Keratinocyte (primary cell): ENCODE measurements around the gene COIL. TPM values are rescaled to one million over a fixed set of nuclear protein-coding genes. Genes with fewer than 3 reads are reported as not detected.

Source experiments
- DNase-seq: peaks from one replicate; pipeline ENCODE4 v3.0.0-alpha.2; 2011; ENCODE audit warnings: low read depth, missing footprints, low spot score
- FAIRE-seq: peaks from 2 replicates; lab custom pipeline; 2011; peaks lifted over from hg19 to GRCh38; lab: Jason Lieb, UNC
- H2AFZ ChIP-seq: 2 replicates; pipeline ENCODE4 v1.6.0; 2012; ENCODE audit warnings: low read length, control low read depth, inconsistent platforms; ENCODE audit not compliant: control insufficient read depth
- H3K27ac ChIP-seq: 2 replicates; pipeline ENCODE4 v1.5.1; 2011; ENCODE audit warnings: low read length; ENCODE audit not compliant: control insufficient read depth, insufficient read depth
- H3K27me3 ChIP-seq: 3 replicates; pipeline ENCODE4 v1.6.0; 2011; ENCODE audit warnings: low read length; ENCODE audit not compliant: control insufficient read depth, insufficient read depth; ENCODE audit errors: extremely low read depth
- H3K36me3 ChIP-seq, 2 experiments: 2 replicates in 1 of 2; 3 replicates in 1 of 2; pipeline ENCODE4 v1.5.1; 2011; ENCODE audit warnings: low read length in 2 of 2, mild to moderate bottlenecking in 1 of 2; ENCODE audit not compliant: control insufficient read depth in 2 of 2, insufficient read depth in 2 of 2; ENCODE audit errors: extremely low read depth in 1 of 2
- H3K4me1 ChIP-seq: 3 replicates; pipeline ENCODE4 v1.5.1; 2011; ENCODE audit warnings: low read length; ENCODE audit not compliant: control insufficient read depth, insufficient read depth; ENCODE audit errors: extremely low read depth
- H3K4me2 ChIP-seq: 3 replicates; pipeline ENCODE4 v1.6.0; 2011; ENCODE audit warnings: low read depth, low read length; ENCODE audit not compliant: control insufficient read depth, insufficient read depth; ENCODE audit errors: extremely low read depth
- H3K4me3 ChIP-seq, 3 experiments: fragments of 200-600 bp in 1 of 3; sonication (generic) in 1 of 3; 2 replicates in 2 of 3; 3 replicates in 1 of 3; pipeline ENCODE4 v1.5.1; 2011 to 2016; ENCODE audit warnings: low read length in 3 of 3, mild to moderate bottlenecking in 3 of 3, control low read depth in 2 of 3, inconsistent platforms in 1 of 3, low read depth in 1 of 3, mixed read lengths in 1 of 3, mixed run types in 1 of 3, moderate library complexity in 1 of 3; ENCODE audit not compliant: control insufficient read depth in 2 of 3, insufficient read depth in 2 of 3; ENCODE audit errors: extremely low read depth in 1 of 3
- H3K79me2 ChIP-seq: 2 replicates; pipeline ENCODE4 v1.6.0; 2012; ENCODE audit warnings: low read length; ENCODE audit not compliant: control insufficient read depth, insufficient read depth
- H3K9ac ChIP-seq: 3 replicates; pipeline ENCODE4 v1.6.0; 2011; ENCODE audit warnings: low read length; ENCODE audit not compliant: control insufficient read depth, insufficient read depth; ENCODE audit errors: extremely low read depth
- H3K9me1 ChIP-seq: 3 replicates; pipeline ENCODE4 v1.6.0; 2011; ENCODE audit warnings: low read length; ENCODE audit not compliant: control insufficient read depth, insufficient read depth; ENCODE audit errors: extremely low read depth
- H3K9me3 ChIP-seq: 2 replicates; pipeline ENCODE4 v1.5.1; 2012; ENCODE audit warnings: low read depth, low read length; ENCODE audit not compliant: control insufficient read depth
- H4K20me1 ChIP-seq: 3 replicates; pipeline ENCODE4 v1.6.0; 2011; ENCODE audit warnings: low read length; ENCODE audit not compliant: control insufficient read depth, insufficient read depth; ENCODE audit errors: extremely low read depth
- CTCF ChIP-seq, 3 experiments: IDR thresholded peaks in 1 of 3; conservative IDR thresholded peaks in 1 of 3; optimal IDR thresholded peaks in 1 of 3; 2 replicates in 2 of 3; 3 replicates in 1 of 3; pipeline versions ENCODE3 to v1.5.1; 2011; ENCODE audit warnings: low read length in 3 of 3, mild to moderate bottlenecking in 3 of 3, moderate library complexity in 2 of 3, control low read depth in 1 of 3, inconsistent platforms in 1 of 3; ENCODE audit not compliant: insufficient read depth in 2 of 3; ENCODE audit errors: extremely low read depth in 1 of 3
- EZH2 ChIP-seq: IDR thresholded peaks from one replicate; pipeline ENCODE4 v1.6.1; 2012; ENCODE audit warnings: inconsistent platforms, mild to moderate bottlenecking, low read length, moderate library complexity
- dilution Hi-C: fragments of 300-500 bp; cut with MboI; formaldehyde crosslinking; loops from one replicate; pipeline ENCODE4 v1.7.0; 2020; ENCODE audit warnings: low sequenced_read_pairs; ENCODE audit not compliant: extremely low pct_ligation_motif_present
- polyA plus RNA-seq, 5 experiments: library from polyadenylated mRNA; depleted of rRNA in 3 of 5; stranded (reverse) in 3 of 5; stranded (forward) in 1 of 5; unstranded in 1 of 5; fragments of >200 nt; gene quantifications; 1 replicate in 1 of 5; 2 replicates in 3 of 5; 3 replicates in 1 of 5; pipeline versions ENCODE4 v1.2.1 to v1.2.3, GENCODE V29; 2011 to 2012; ENCODE audit warnings: missing spikeins in 2 of 5, low read depth in 1 of 5, low replicate concordance in 1 of 5

The COIL gene
- polyA plus RNA-seq, 1 donor (not counting 4 experiments of a cell fraction or from before 2014, with no cell fraction given) = 11.6 TPM

GRCh38 chr17:56925088-56925487 lies 35.8 kb downstream of the COIL start:
- dilution Hi-C loops = no loop called here

GRCh38 chr17:56919717-56920116 lies 41.1 kb downstream of the COIL start:
- Histone ChIP-seq H3K4me2 (no peak overlapping the region), H3K4me1 (peaks cover 15% of the 10 kb centered on the region), H3K79me2 (no peaks in the 10 kb centered on the region), H3K27me3 (no peaks in the 10 kb centered on the region), H3K9me1 (no peaks in the 10 kb centered on the region), H3K9me3 (no peaks in the 10 kb centered on the region), H4K20me1 (no peaks in the 10 kb centered on the region), H3K27ac (no peak overlapping the region), H3K36me3 (no peaks in the 10 kb centered on the region), H2AFZ (no peak overlapping the region), H3K4me3 (no peak overlapping the region), H3K9ac (no peak overlapping the region)
- FAIRE-seq = no peak
- no peak for TF ChIP-seq EZH2
- TF ChIP-seq CTCF (optimal IDR thresholded peaks at IDR 0.05 in 1 of 3, IDR thresholded peaks at IDR 0.05 in 1 of 3, conservative IDR thresholded peaks at IDR 0.05 in 1 of 3; ENCODE audit: extremely low read depth in 1 of 3, insufficient read depth in 2 of 3, low read length in 3 of 3) = no peak
- dilution Hi-C loops = no loop called here
- no peak for DNase-seq

More at GRCh38 chr17:56925088-56925487, 35.8 kb downstream of the COIL start:
- Histone ChIP-seq H3K4me3 (no peak overlapping the region), H3K36me3 (no peaks in the 10 kb centered on the region), H3K27me3 (no peaks in the 10 kb centered on the region), H3K27ac (no peak overlapping the region), H3K79me2 (no peaks in the 10 kb centered on the region), H3K9me1 (no peaks in the 10 kb centered on the region), H2AFZ (no peak overlapping the region), H4K20me1 (no peaks in the 10 kb centered on the region), H3K9me3 (no peaks in the 10 kb centered on the region), H3K4me1 (no peaks in the 10 kb centered on the region), H3K4me2 (no peak overlapping the region), H3K9ac (no peak overlapping the region)
- FAIRE-seq = no peak
- TF ChIP-seq EZH2 (no peak), CTCF (optimal IDR thresholded peaks at IDR 0.05 in 1 of 3, IDR thresholded peaks at IDR 0.05 in 1 of 3, conservative IDR thresholded peaks at IDR 0.05 in 1 of 3; ENCODE audit: extremely low read depth in 1 of 3, insufficient read depth in 2 of 3, low read length in 3 of 3) (no peak)
- no peak for DNase-seq
